A549 (cell line): Measurements from ENCODE around the gene CGRRF1. TPM values are rescaled to one million over a fixed set of nuclear protein-coding genes. Genes with fewer than 3 reads are reported as not detected.

Experiments used
- ATAC-seq, 2 experiments: fragments of 200-7000 bp in 1 of 2; fragments of >200 bp in 1 of 2; cut with Nextera tagmentation in 1 of 2; cut with Tn5 transposase in 1 of 2; 3 replicates each; pipeline versions ENCODE4 v1.8.0 to v1.9.1; 2018 to 2020; ENCODE audit warnings: mild to moderate bottlenecking in 1 of 2, moderate library complexity in 1 of 2
- CTCF ChIA-PET: fragments of 300-600 bp; sonication (Branson Sonifier 250); formaldehyde crosslinking; extraction: SDS; loops from one replicate; lab custom pipeline; 2021; ENCODE audit warnings: antibody characterized with exemption, inconsistent platforms; lab: Yijun Ruan, JAX
- POLR2A ChIA-PET: fragments of 350-600 bp; formaldehyde crosslinking; extraction: SDS; loops from one replicate; lab custom pipeline; 2021; ENCODE audit warnings: antibody characterized with exemption, inconsistent platforms; lab: Yijun Ruan, JAX
- DNase-seq, 2 experiments: peaks; one replicate each; pipeline versions ENCODE4 v3.0.0 to v3.0.0-alpha.2; 2011 to 2016; ENCODE audit warnings: low read depth in 1 of 2, low spot score in 1 of 2
- FAIRE-seq: peaks from 2 replicates; lab custom pipeline; 2011; peaks lifted over from hg19 to GRCh38; lab: Jason Lieb, UNC
- H3K27ac ChIP-seq, 2 experiments: fragments of >200 bp; sonication (Bioruptor Twin); formaldehyde crosslinking; 3 replicates each; pipeline ENCODE4 v1.5.1; 2016 to 2017
- H3K4me1 ChIP-seq: fragments of >200 bp; sonication (Bioruptor Twin); formaldehyde crosslinking; 3 replicates; pipeline ENCODE4 v1.6.1; 2016
- H3K4me2 ChIP-seq: fragments of >200 bp; sonication (Bioruptor Twin); formaldehyde crosslinking; 3 replicates; pipeline ENCODE4 v1.6.1; 2016
- H3K4me3 ChIP-seq: fragments of >200 bp; sonication (Bioruptor Twin); formaldehyde crosslinking; 3 replicates; pipeline ENCODE4 v1.5.1; 2016
- H3K9me3 ChIP-seq: fragments of >200 bp; sonication (Bioruptor Twin); formaldehyde crosslinking; 3 replicates; pipeline ENCODE4 v1.6.1; 2016
- ATOH8 ChIP-seq: fragments of 250-450 bp; sonication (Bioruptor Pico); IDR thresholded peaks from 2 replicates; pipeline ENCODE4 v1.5.0; 2020; ENCODE audit warnings: low read depth, mild to moderate bottlenecking, moderate library complexity
- CHD4 ChIP-seq: fragments of 200-600 bp; sonication (generic); IDR thresholded peaks from 2 replicates; pipeline ENCODE4 v1.6.1; 2016; ENCODE audit warnings: antibody characterized with exemption, mild to moderate bottlenecking, borderline replicate concordance
- E2F6 ChIP-seq: IDR thresholded peaks from 2 replicates; pipeline ENCODE4 v1.6.1; 2012; ENCODE audit warnings: low read depth, borderline replicate concordance
- EHF ChIP-seq: fragments of 250-450 bp; sonication (Bioruptor Pico); IDR thresholded peaks from 2 replicates; pipeline ENCODE4 v1.5.0; 2020; ENCODE audit warnings: mild to moderate bottlenecking
- EHMT2 ChIP-seq: fragments of 200-600 bp; sonication (generic); IDR thresholded peaks from 2 replicates; pipeline ENCODE4 v1.6.1; 2016; ENCODE audit warnings: antibody characterized with exemption, low read depth, mild to moderate bottlenecking, moderate library complexity
- ESRRA ChIP-seq: fragments of 150-350 bp; IDR thresholded peaks from 2 replicates; pipeline ENCODE4 v1.6.1; 2014; ENCODE audit warnings: mild to moderate bottlenecking, low read length, borderline replicate concordance
- FOSL2 ChIP-seq, 2 experiments: fragments of 450-650 bp in 1 of 2; fragments of >200 bp in 1 of 2; sonication (Bioruptor Twin) in 1 of 2; formaldehyde crosslinking; IDR thresholded peaks; 2 replicates each; pipeline versions ENCODE4 v1.5.0 to v1.6.1; 2016 to 2020; ENCODE audit warnings: mild to moderate bottlenecking in 1 of 2, moderate library complexity in 1 of 2
- GATA3 ChIP-seq: IDR thresholded peaks from 2 replicates; pipeline ENCODE4 v1.6.1; 2012; ENCODE audit warnings: borderline replicate concordance
- HDAC2 ChIP-seq: fragments of 200-600 bp; sonication (generic); IDR thresholded peaks from 2 replicates; pipeline ENCODE4 v1.6.1; 2016
- HES2 ChIP-seq: fragments of >200 bp; sonication (Bioruptor Twin); formaldehyde crosslinking; IDR thresholded peaks from 2 replicates; pipeline ENCODE4 v1.6.1; 2016
- HMGXB4 ChIP-seq: fragments of 250-450 bp; sonication (Bioruptor Pico); IDR thresholded peaks from 2 replicates; pipeline ENCODE4 v1.5.0; 2021; ENCODE audit warnings: mild to moderate bottlenecking, moderate library complexity, borderline replicate concordance
- HOXA7 ChIP-seq: fragments of 250-450 bp; sonication (Bioruptor Pico); IDR thresholded peaks from 2 replicates; pipeline ENCODE4 v1.5.0; 2020; ENCODE audit warnings: mild to moderate bottlenecking, moderate library complexity
- HOXB5 ChIP-seq: fragments of 250-450 bp; sonication (Bioruptor Pico); IDR thresholded peaks from 2 replicates; pipeline ENCODE4 v1.5.0; 2020; ENCODE audit warnings: mild to moderate bottlenecking, moderate library complexity
- JUN ChIP-seq, 2 experiments: fragments of >200 bp; sonication (Bioruptor Twin); formaldehyde crosslinking; IDR thresholded peaks; 2 replicates in 1 of 2; 3 replicates in 1 of 2; pipeline ENCODE4 v1.6.1; 2016 to 2017
- JUNB ChIP-seq: fragments of >200 bp; sonication (Bioruptor Twin); formaldehyde crosslinking; IDR thresholded peaks from 2 replicates; pipeline ENCODE4 v1.6.1; 2016
- KDM1A ChIP-seq: fragments of 200-600 bp; sonication (generic); IDR thresholded peaks from 2 replicates; pipeline ENCODE4 v1.6.1; 2016; ENCODE audit warnings: low read depth, mild to moderate bottlenecking
- KDM5A ChIP-seq: fragments of 200-600 bp; sonication (generic); IDR thresholded peaks from 2 replicates; pipeline ENCODE4 v1.6.1; 2016; ENCODE audit warnings: antibody characterized with exemption, mild to moderate bottlenecking
- MAFK ChIP-seq: fragments of 450-650 bp; IDR thresholded peaks from 2 replicates; pipeline ENCODE4 v1.6.1; 2014; ENCODE audit not compliant: partially characterized antibody
- MAX ChIP-seq: IDR thresholded peaks from 2 replicates; pipeline ENCODE4 v1.6.1; 2012
- MAZ ChIP-seq: fragments of 150-350 bp; IDR thresholded peaks from 2 replicates; pipeline ENCODE4 v1.6.1; 2014; ENCODE audit warnings: antibody characterized with exemption, low read depth, low read length, borderline replicate concordance
- NPAS2 ChIP-seq: fragments of 250-450 bp; sonication (Bioruptor Pico); IDR thresholded peaks from 2 replicates; pipeline ENCODE4 v1.8.0; 2022; ENCODE audit warnings: mild to moderate bottlenecking, moderate library complexity, borderline replicate concordance
- PBX3 ChIP-seq: IDR thresholded peaks from 2 replicates; pipeline ENCODE4 v1.6.1; 2012
- PHF8 ChIP-seq: fragments of 200-600 bp; sonication (generic); IDR thresholded peaks from 2 replicates; pipeline ENCODE4 v1.6.1; 2016; ENCODE audit warnings: low read depth, mild to moderate bottlenecking, antibody characterized with exemption, moderate library complexity, borderline replicate concordance
- POLR2AphosphoS2 ChIP-seq: conservative IDR thresholded peaks from 2 replicates; pipeline ENCODE4 v1.6.1; 2012; ENCODE audit warnings: low read length, improper control_type of control experiment, inconsistent platforms
- RARB ChIP-seq: fragments of 250-450 bp; sonication (Bioruptor Pico); IDR thresholded peaks from 2 replicates; pipeline ENCODE4 v1.8.0; 2021; ENCODE audit warnings: mild to moderate bottlenecking, moderate library complexity
- RNF2 ChIP-seq: fragments of 200-600 bp; sonication (generic); IDR thresholded peaks from 2 replicates; pipeline ENCODE4 v1.6.1; 2016; ENCODE audit warnings: low read depth, mild to moderate bottlenecking, antibody characterized with exemption, moderate library complexity, borderline replicate concordance
- TP53 ChIP-seq: fragments of 250-450 bp; sonication (Bioruptor Pico); IDR thresholded peaks from 2 replicates; pipeline ENCODE4 v1.5.0; 2021; ENCODE audit warnings: mild to moderate bottlenecking, moderate library complexity
- USF2 ChIP-seq: fragments of 450-650 bp; IDR thresholded peaks from 2 replicates; pipeline ENCODE4 v1.6.1; 2014; ENCODE audit warnings: antibody characterized with exemption
- WGBS: methylation state at CpG from one replicate; pipeline ENCODE4 v1.1.6; 2017; ENCODE audit errors: missing lambda C conversion rate; 5-methylcytosine and 5-hydroxymethylcytosine counted together
- polyA plus RNA-seq, 4 experiments: library from polyadenylated mRNA; depleted of rRNA in 3 of 4; stranded (reverse); fragments of >200 nt; fragmentation: RNase III in 1 of 4; extraction: RNeasy Plus Mini Kit Qiagen cat#74134 plus additional on column Dnase treatment in 1 of 4; gene quantifications; 2 replicates in 3 of 4; 3 replicates in 1 of 4; pipeline ENCODE4 v1.2.3, GENCODE V29; 2011 to 2017

CGRRF1 gene
- polyA plus RNA-seq, 2 of the 4 experiments (the other 2 are of a cell fraction): 15.8 to 35.4 TPM

- TF ChIP-seq HES2: no peak
- no peak for TF ChIP-seq MAFK
- no peak for TF ChIP-seq JUNB
- no peak for TF ChIP-seq NPAS2 (CRISPR knock-in tag)
- TF ChIP-seq KDM5A: no peak
- no peak for TF ChIP-seq CHD4
- no peak for TF ChIP-seq FOSL2 (IDR thresholded peaks at IDR 0.05)
- TF ChIP-seq FOSL2 (CRISPR knock-in tag; IDR thresholded peaks at IDR 0.05): no peak
- TF ChIP-seq EHMT2: no peak
- TF ChIP-seq MAZ: no peak
- TF ChIP-seq GATA3: no peak
- TF ChIP-seq TP53 (CRISPR knock-in tag): no peak
- TF ChIP-seq RNF2: no peak
- TF ChIP-seq EHF: no peak
- no peak for TF ChIP-seq USF2
- TF ChIP-seq HMGXB4: no peak
- no peak for TF ChIP-seq PHF8
- no peak for TF ChIP-seq KDM1A
- Histone ChIP-seq H3K4me2 (no peak overlapping the region), H3K27ac (no peak overlapping the region), H3K9me3 (no peaks in the 10 kb centered on the region), H3K4me3 (no peak overlapping the region), H3K4me1 (peaks cover 4% of the 10 kb centered on the region; the same call in 1 of the 3 replicates)
- FAIRE-seq (no peak), DNase-seq (no peak), ATAC-seq (no peak)
- CTCF ChIA-PET: interaction anchor here (1.5 to 4.0 kb wide), 2 partner anchors 8 to 273 kb away, joined by 12 to 15 read pairs; no protein-coding TSS in a partner anchor
- WGBS: 90% methylated on average over 3 of the region's 3 CpGs
- POLR2A ChIA-PET: no interaction called here
Observed at GRCh38 chr14:54501480-54501879, 8.2 kb upstream of the CGRRF1 start.

- ChIA-PET POLR2A (no interaction called here), CTCF (interaction anchor here (1.0 to 4.0 kb wide), 5 partner anchors 9 to 274 kb away, joined by 3 to 15 read pairs (median 11); no protein-coding TSS in a partner anchor)
- FAIRE-seq: no peak
- Histone ChIP-seq H3K9me3 (no peaks in the 10 kb centered on the region), H3K4me1 (peaks cover 4% of the 10 kb centered on the region; the same call in 1 of the 3 replicates), H3K4me3 (no peak overlapping the region), H3K27ac (no peak overlapping the region), H3K4me2 (no peak overlapping the region)
- no peak for DNase-seq
- TF ChIP-seq ESRRA (no peak), HOXB5 (CRISPR knock-in tag) (no peak), JUN (IDR thresholded peaks at IDR 0.05) (no peak), HOXA7 (CRISPR knock-in tag) (no peak), E2F6 (no peak), ATOH8 (CRISPR knock-in tag) (no peak), HES2 (no peak), RARB (CRISPR knock-in tag) (no peak), PBX3 (no peak), MAX (no peak), PHF8 (no peak), RNF2 (no peak), FOSL2 (IDR thresholded peaks at IDR 0.05) (no peak), FOSL2 (CRISPR knock-in tag; IDR thresholded peaks at IDR 0.05) (no peak), NPAS2 (CRISPR knock-in tag) (no peak), POLR2AphosphoS2 (no peak), HDAC2 (no peak), HMGXB4 (no peak)
- no peak for ATAC-seq
- WGBS: 73% methylated on average over 2 of the region's 2 CpGs
Observed at GRCh38 chr14:54502602-54503001, 7.1 kb upstream of the CGRRF1 start.
